GM19023 (cell line): ENCODE data around the gene C6orf89.
"Not testable (repeated sequence)": the region's sequence is repeated elsewhere in the genome, so short reads cannot be mapped to it uniquely, and the experiment has no call there.

Source experiments
- ATAC-seq: cut with Tn5 transposase; IDR thresholded peaks from one replicate; pipeline ENCODE4 v1.9.1; 2021; ENCODE audit warnings: mild to moderate bottlenecking, moderate library complexity; ENCODE audit not compliant: unreplicated experiment

C6orf89 gene

GRCh38 chr6:36945301-36945700 lies 59.5 kb downstream of the C6orf89 start:
- ATAC-seq: no peak

- ATAC-seq: no peak
Observed at GRCh38 chr6:36946526-36946925, 60.8 kb downstream of the C6orf89 start.

DNA sequence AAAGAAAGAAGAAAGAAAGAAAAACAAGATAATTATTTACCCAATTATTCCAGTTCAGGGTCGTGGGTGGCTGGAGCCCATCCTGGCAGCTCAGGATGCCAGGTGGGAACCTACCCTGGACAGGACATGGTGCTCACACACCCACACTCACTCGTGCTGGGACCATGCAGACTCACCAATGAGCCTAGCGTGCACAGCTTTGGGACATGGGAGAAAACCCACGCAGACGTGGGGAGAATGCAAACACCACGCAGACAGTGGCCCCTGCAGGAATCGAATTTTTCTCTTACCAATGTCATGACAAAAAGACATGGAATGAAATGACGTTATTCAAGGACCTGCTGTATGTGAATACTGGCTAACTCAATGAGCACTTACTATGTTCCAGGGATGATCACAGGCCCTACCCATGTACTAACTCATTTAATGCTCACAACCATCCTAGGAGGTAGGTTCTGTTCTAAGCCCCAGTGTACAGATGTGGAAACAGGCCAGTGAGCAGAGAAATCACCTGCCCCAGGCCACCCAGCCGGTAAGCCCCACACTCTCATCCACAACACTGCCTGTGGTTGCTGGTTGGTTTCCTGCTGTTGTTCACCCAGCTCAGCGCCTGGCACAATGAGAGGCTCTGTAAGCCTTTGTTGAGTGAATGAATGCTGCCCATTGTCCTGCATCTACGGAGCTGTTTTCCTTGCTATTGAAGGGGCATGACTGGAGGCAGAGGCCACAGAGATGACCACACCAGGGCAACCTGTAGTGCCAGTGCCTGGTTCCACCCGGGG lies 62.0 kb downstream of the C6orf89 start:
- ATAC-seq: no peak

- not testable (repeated sequence) for ATAC-seq
Observed at GRCh38 chr6:36949076-36949475, 63.3 kb downstream of the C6orf89 start.

DNA sequence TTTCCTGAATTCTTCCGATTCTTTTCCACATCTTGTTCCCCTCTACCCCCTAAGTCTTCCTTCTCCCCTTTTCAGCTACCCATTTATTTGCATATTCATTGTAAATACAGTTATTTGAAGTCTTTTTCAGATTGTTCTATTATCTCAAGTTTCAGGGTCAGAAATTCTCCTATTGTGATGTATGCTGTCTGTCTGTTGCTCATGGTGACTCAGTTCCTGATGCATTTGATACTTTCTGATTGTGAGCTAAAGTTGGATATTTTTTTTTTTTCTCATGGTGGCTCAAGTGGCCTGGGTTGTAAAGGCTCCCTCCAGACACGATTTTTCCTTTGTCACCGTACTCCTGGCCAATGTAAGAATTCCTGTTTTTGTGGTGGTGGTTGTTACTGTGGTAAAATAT lies 63.9 kb downstream of the C6orf89 start:
- no peak for ATAC-seq

GRCh38 chr6:36953931-36954261 lies 68.1 kb downstream of the C6orf89 start:
- ATAC-seq: no peak

DNA sequence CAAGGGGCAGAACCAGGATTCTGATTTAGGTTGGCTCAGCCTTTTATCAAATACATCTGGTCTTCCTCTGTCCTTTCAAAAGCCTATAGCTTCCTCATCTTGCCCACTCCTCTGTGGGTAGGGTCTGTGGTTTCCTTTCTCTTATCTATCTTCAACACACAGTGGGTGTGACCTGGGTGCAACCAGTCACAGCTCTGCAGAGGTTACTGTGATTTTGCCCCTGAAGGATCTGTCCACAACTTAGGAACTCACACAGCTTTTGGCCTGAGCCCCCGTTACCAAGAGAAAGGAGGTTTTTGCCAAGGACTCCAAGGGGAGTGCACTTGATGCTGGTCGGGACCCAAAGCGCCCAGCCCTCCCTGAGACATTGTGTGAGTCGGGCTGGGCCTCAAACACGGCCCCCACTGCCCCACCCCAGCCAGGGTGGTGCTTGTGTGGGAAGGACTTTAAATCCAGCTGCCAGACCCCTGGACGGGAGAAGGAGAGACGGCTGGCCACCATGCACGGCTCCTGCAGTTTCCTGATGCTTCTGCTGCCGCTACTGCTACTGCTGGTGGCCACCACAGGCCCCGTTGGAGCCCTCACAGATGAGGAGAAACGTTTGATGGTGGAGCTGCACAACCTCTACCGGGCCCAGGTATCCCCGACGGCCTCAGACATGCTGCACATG lies 68.6 kb downstream of the C6orf89 start, which contains the start of gene PI16:
PI16 (plus strand) TSS at position 477 of the 670 bp plus-strand sequence; CDS start at position 500, 23 bp downstream.
- no peak for ATAC-seq

GRCh38 chr6:36955136-36955535 lies 69.4 kb downstream of the C6orf89 start:
- no peak for ATAC-seq

GRCh38 chr6:36955671-36956445 lies 70.1 kb downstream of the C6orf89 start:
- no peak for ATAC-seq

GRCh38 chr6:36956446-36956820 lies 70.7 kb downstream of the C6orf89 start:
- no peak for ATAC-seq

GRCh38 chr6:36957773-36958271 lies 72.1 kb downstream of the C6orf89 start:
- no peak for ATAC-seq

DNA sequence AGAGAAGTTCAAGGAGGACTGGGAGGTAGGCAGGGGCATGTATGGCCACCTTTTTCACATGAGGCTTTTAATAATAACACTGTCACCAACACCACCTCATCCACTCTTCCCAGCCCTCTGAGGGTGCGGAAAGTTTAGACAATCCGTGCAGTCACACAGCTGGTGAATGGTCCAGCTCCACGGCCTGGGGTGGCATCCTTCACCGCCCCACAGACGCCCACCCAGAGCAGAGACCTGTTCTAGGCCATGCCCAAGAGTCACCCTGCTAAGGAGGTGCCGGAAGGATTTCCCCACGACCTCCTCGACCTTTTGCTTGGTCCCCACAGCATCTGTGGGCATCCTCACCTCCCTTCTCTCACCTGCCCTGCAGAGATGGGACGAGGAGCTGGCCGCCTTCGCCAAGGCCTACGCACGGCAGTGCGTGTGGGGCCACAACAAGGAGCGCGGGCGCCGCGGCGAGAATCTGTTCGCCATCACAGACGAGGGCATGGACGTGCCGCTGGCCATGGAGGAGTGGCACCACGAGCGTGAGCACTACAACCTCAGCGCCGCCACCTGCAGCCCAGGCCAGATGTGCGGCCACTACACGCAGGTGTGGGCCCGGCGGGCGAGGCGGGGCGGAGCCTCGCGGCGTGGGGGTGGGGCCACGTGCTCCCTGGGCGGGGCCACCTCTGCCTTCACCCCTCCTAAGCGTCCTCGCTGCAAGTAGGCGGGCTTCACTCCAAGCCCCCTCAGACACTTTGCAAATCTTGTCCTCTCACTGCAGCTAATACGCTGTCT lies 73.2 kb downstream of the C6orf89 start:
- ATAC-seq: no peak

- ATAC-seq: no peak
Observed at GRCh38 chr6:36959555-36960250, 74.0 kb downstream of the C6orf89 start.

GRCh38 chr6:36961441-36962435 lies 76.0 kb downstream of the C6orf89 start:
- ATAC-seq: no peak

DNA sequence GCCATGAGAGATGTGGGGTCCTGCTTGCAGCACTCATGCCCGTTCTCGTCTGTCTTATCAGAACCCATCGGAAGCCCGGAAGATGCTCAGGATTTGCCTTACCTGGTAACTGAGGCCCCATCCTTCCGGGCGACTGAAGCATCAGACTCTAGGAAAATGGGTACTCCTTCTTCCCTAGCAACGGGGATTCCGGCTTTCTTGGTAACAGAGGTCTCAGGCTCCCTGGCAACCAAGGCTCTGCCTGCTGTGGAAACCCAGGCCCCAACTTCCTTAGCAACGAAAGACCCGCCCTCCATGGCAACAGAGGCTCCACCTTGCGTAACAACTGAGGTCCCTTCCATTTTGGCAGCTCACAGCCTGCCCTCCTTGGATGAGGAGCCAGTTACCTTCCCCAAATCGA lies 77.1 kb downstream of the C6orf89 start:
- no peak for ATAC-seq

DNA sequence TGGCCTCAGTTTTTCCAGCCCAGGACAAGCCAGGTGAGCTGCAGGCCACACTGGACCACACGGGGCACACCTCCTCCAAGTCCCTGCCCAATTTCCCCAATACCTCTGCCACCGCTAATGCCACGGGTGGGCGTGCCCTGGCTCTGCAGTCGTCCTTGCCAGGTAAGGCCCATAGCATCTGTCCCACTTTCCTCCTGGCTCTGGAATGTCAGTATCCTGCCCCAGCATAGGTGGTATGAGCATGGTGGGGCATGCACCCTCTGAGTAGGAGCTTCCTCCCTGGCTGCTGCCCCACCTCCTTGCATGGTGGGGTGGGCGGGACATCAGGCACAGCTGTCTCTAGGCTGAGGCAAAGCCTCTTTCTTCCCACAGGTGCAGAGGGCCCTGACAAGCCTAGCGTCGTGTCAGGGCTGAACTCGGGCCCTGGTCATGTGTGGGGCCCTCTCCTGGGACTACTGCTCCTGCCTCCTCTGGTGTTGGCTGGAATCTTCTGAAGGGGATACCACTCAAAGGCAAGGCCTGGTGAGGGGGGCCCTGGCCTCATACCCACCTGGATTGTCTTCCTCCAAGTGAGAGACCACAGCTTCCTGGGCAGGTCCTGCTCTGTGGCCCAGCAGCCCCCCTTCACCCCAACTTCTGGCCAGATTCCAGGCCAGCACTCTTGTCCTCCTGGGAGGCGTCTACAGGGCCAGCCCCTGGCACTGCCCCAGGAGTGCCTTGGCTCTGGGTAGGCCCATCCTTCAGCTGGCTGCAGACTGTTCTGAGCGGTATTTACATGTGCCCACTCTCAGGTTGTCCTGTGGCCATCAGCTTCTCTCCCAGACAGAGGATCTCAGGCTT lies 77.9 kb downstream of the C6orf89 start:
- ATAC-seq: no peak

DNA sequence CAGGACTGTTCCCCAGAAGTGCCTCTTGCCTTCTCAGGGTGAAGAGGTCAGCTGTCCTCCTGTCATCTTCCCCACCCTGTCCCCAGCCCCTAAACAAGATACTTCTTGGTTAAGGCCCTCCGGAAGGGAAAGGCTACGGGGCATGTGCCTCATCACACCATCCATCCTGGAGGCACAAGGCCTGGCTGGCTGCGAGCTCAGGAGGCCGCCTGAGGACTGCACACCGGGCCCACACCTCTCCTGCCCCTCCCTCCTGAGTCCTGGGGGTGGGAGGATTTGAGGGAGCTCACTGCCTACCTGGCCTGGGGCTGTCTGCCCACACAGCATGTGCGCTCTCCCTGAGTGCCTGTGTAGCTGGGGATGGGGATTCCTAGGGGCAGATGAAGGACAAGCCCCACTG lies 78.6 kb downstream of the C6orf89 start:
- ATAC-seq: no peak

DNA sequence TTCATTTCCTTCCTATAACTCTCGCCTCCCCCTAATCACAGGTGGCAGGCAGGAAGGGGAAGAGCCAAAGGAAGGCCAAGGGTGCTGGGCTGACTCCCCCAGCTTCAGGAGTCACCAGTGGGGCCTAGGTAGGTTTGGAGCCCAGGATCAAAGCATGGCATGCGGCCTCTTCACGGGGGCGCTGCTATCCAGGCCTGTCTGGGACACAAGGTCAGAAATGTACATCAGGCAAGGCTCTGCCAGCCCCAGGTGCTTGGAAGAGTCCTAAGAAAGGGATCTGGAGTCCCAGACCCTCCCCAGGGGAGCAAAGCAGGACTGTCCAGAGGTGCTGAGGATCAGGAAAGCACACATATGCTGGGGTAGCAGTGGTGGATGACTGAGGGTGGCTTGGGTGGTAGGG lies 79.2 kb downstream of the C6orf89 start:
- no peak for ATAC-seq
